ENCODE data around the gene GCK. TPM values are rescaled to one million over a fixed set of nuclear protein-coding genes. Genes with fewer than 3 reads are reported as not detected.

Gene GCK
- total RNA-seq, 1 experiment from 2014 or later = not detected

DNA sequence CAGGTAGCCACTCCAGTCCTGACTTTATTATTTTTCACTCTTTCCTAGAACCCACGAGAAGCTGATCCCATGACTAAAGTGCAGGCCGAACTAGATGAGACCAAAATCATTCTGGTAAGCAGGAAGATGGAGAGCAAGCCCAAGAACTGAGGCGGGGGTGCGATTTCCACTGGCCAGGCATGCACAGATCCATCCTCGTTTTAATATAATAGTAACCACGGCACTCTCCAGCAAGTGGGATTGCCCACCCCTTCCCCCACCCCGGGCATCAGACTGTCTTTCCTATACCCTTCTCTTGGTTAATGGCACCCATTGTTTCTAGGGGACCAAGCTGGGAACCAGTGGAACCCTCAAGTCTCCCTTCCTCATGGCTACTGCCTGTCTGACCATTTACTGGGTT is 18.8 kb upstream of the GCK start:
- no peak overlapping the region for H3K4me3 Mint-ChIP-seq (ENCODE audit: unreplicated experiment)
- no peaks in the 10 kb centered on the region for H3K4me1 Mint-ChIP-seq (ENCODE audit: low read depth, unreplicated experiment)
- Histone ChIP-seq H3K4me1 (no peaks in the 10 kb centered on the region), H3K9me3 (no peaks in the 10 kb centered on the region), H3K4me3 (ENCODE audit: low read depth, low read length) (no peak overlapping the region), H3K36me3 (ENCODE audit: control insufficient read depth, insufficient read depth, low read length) (peaks cover 4% of the 10 kb centered on the region), H3K27me3 (replicated peaks; ENCODE audit: control insufficient read depth, insufficient read depth, low read length) (no peaks in the 10 kb centered on the region)
- peak in 1 of 2 experiments; percentile 7 for DNase-seq
- H3K36me3 Mint-ChIP-seq (ENCODE audit: insufficient read depth, unreplicated experiment) = peaks cover 67% of the 10 kb centered on the region
- H3K27me3 Mint-ChIP-seq (ENCODE audit: insufficient read depth, unreplicated experiment) = no peaks in the 10 kb centered on the region
- H3K27ac Mint-ChIP-seq (ENCODE audit: unreplicated experiment) = no peak overlapping the region
- no TSS peak for BruUV-seq (replicated peaks)
- POLR2A ChIA-PET = no interaction called here
- no peaks in the 10 kb centered on the region for H3K9me3 Mint-ChIP-seq (ENCODE audit: unreplicated experiment)
- TF ChIP-seq, protein P1, sequence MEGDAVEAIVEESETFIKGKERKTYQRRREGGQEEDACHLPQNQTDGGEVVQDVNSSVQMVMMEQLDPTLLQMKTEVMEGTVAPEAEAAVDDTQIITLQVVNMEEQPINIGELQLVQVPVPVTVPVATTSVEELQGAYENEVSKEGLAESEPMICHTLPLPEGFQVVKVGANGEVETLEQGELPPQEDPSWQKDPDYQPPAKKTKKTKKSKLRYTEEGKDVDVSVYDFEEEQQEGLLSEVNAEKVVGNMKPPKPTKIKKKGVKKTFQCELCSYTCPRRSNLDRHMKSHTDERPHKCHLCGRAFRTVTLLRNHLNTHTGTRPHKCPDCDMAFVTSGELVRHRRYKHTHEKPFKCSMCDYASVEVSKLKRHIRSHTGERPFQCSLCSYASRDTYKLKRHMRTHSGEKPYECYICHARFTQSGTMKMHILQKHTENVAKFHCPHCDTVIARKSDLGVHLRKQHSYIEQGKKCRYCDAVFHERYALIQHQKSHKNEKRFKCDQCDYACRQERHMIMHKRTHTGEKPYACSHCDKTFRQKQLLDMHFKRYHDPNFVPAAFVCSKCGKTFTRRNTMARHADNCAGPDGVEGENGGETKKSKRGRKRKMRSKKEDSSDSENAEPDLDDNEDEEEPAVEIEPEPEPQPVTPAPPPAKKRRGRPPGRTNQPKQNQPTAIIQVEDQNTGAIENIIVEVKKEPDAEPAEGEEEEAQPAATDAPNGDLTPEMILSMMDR (IDR thresholded peaks at IDR 0.05; ENCODE audit: insufficient read depth in 1 of 2, low read depth in 1 of 2, low read length in 1 of 2, severe bottlenecking in 1 of 2, unreplicated experiment in 1 of 2) = no peak
- intact Hi-C loops (cut with micrococcal nuclease; ENCODE audit: unreplicated experiment) = no loop called here
- CTCF ChIA-PET = no interaction called here

DNA sequence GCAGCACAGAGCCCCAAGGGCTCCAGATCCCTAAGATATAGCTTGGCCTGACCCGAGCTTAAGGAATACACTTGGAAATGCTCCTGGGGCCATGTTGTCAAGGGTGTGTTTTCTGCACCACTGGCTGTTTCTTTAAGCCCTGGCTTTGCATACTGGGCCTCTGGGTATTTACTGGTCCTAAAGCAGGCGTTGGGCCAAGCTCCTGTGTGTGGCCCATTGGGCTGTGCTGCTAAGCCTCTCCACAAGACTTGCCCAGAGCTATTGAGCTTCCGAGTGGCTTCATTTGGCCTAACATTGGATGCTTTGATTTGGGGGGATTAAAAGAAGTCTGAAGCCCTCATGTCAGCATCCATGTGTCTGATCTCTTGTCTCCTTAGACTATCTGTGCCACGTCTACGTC is 16.8 kb upstream of the GCK start:
- no peaks in the 10 kb centered on the region for H3K4me1 Mint-ChIP-seq (ENCODE audit: low read depth, unreplicated experiment)
- BruUV-seq (replicated peaks) = no TSS peak
- no peak overlapping the region for H3K4me3 ChIP-seq (ENCODE audit: low read depth, low read length)
- peak in 1 of 2 experiments; percentile 9 for DNase-seq
- H3K9me3 ChIP-seq = no peaks in the 10 kb centered on the region
- ChIA-PET POLR2A (no interaction called here), CTCF (interaction anchor here (1.2 kb wide), 1 partner anchor 9 kb away, joined by 3 read pairs; no protein-coding TSS in a partner anchor)
- intact Hi-C loops (cut with micrococcal nuclease; ENCODE audit: unreplicated experiment) = no loop called here
- TF ChIP-seq, protein P1 (IDR thresholded peaks at IDR 0.05; ENCODE audit: insufficient read depth in 1 of 2, low read depth in 1 of 2, low read length in 1 of 2, severe bottlenecking in 1 of 2, unreplicated experiment in 1 of 2) = no peak
- no peak overlapping the region for H3K4me3 Mint-ChIP-seq (ENCODE audit: unreplicated experiment)
- H3K27me3 Mint-ChIP-seq (ENCODE audit: insufficient read depth, unreplicated experiment) = no peaks in the 10 kb centered on the region
- H3K9me3 Mint-ChIP-seq (ENCODE audit: unreplicated experiment) = no peaks in the 10 kb centered on the region
- peaks cover 50% of the 10 kb centered on the region for H3K36me3 Mint-ChIP-seq (ENCODE audit: insufficient read depth, unreplicated experiment)
- H3K27ac Mint-ChIP-seq (ENCODE audit: unreplicated experiment) = no peak overlapping the region
- peaks cover 9% of the 10 kb centered on the region for H3K4me1 ChIP-seq
- no peaks in the 10 kb centered on the region for H3K27me3 ChIP-seq (replicated peaks; ENCODE audit: control insufficient read depth, insufficient read depth, low read length)
- H3K36me3 ChIP-seq (ENCODE audit: control insufficient read depth, insufficient read depth, low read length) = peaks cover 4% of the 10 kb centered on the region

DNA sequence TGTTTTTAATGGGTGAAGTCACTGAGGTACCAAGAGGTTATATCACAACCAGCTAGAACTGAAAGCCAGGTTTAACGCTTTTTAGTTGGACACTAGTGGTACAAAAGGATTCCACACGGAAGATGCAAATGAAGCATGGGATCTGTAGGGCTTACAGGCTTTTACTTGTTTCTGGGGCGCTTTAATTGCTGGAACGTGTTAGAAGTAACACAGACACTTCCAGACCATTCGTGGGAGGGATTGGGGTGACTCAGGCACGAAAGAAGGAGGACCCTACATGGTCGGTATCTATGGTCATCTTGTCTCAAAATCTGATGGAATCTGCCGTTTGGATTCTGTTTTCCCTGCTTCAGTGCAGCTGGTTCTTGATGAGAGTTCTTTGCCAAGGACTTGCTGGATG is 12.6 kb upstream of the GCK start:
- Histone ChIP-seq H3K4me3 (ENCODE audit: low read depth, low read length) (peak overlapping the region; percentile 100), H3K36me3 (ENCODE audit: control insufficient read depth, insufficient read depth, low read length) (no peaks in the 10 kb centered on the region), H3K27me3 (replicated peaks; ENCODE audit: control insufficient read depth, insufficient read depth, low read length) (no peaks in the 10 kb centered on the region), H3K9me3 (no peaks in the 10 kb centered on the region), H3K4me1 (peaks cover 9% of the 10 kb centered on the region)
- POLR2A ChIA-PET = no interaction called here
- Mint-ChIP-seq H3K4me1 (ENCODE audit: low read depth, unreplicated experiment) (no peaks in the 10 kb centered on the region), H3K4me3 (ENCODE audit: unreplicated experiment) (peak overlapping the region; percentile 82), H3K36me3 (ENCODE audit: insufficient read depth, unreplicated experiment) (peaks cover 15% of the 10 kb centered on the region), H3K27me3 (ENCODE audit: insufficient read depth, unreplicated experiment) (no peaks in the 10 kb centered on the region), H3K9me3 (ENCODE audit: unreplicated experiment) (no peaks in the 10 kb centered on the region), H3K27ac (ENCODE audit: unreplicated experiment) (peak overlapping the region; percentile 61)
- no TSS peak for BruUV-seq (replicated peaks)
- CTCF ChIA-PET = interaction anchor here (1.6 kb wide), 1 partner anchor 71 kb away, joined by 12 read pairs; no protein-coding TSS in a partner anchor
- no peak for DNase-seq
- TF ChIP-seq, protein P1 (IDR thresholded peaks at IDR 0.05; ENCODE audit: insufficient read depth in 1 of 2, low read depth in 1 of 2, low read length in 1 of 2, severe bottlenecking in 1 of 2, unreplicated experiment in 1 of 2) = no peak
- intact Hi-C loops (cut with micrococcal nuclease; ENCODE audit: unreplicated experiment) = loop anchor here (5.0 kb wide), 1 partner anchor 120 kb away; the partner anchor contains the start of gene POLM
